ENCODE data around the gene IRF2BP1. TPM values are rescaled to one million over a fixed set of nuclear protein-coding genes. Genes with fewer than 3 reads are reported as not detected.
A peak's percentile ranks its signal among the peaks of the same experiment; 100 is the strongest.

IRF2BP1 gene
- total RNA-seq: 10 to 100 TPM; 14.9 to 15.6 TPM

DNA sequence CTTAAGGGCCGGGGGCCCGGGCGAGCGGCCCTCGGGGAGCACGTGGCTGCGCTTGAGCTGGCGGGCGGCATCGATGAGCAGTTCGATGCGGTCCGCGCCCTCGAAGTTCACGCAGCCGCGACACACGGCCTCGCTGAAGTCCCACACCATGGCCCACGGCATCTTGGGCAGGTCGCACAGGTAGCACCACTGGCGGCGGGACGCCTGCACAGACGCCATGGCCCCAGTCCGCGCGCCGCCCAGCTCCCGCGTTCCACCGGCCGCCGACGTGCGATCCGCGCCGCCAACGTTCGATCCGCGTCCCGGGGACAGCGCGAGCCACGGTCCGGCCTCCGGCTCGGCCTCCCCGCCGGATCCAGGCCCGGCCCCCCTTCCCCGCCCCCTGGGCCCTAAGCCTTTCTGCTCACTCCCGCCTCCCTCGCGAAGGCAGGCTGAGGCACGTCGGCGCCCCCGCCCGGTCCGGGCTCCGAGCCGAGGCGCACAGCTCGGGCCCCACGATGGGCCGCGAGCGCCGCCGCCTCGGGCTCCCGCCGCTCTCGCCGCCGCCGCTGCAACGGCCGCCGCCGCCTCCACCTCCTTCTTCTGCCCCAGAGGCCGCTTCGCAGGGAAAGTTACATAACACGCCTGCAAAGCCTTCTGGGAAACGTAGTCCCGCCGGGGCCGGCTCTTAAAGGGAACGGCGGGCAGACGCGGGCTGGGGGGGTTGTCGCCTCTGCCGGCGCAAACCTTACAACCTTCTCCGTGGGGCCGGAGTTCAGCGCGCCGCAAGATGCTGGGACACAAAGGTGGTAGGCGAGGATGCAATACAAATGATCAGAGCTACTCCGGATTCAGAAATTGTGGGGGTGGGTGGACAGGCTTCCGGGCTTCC, at the start of gene IRF2BP1:
IRF2BP1 (minus strand) TSS at position 586 of the 871 bp plus-strand sequence; CDS start at position 219, 367 bp downstream.
- peak within 1 kb of the TSS; percentile 86 to 95 for H3K27ac Mint-ChIP-seq
- H3K9me3 Mint-ChIP-seq: no peaks in the 10 kb centered on the region
- no peaks in the 10 kb centered on the region for H3K36me3 Mint-ChIP-seq
- DNase-seq (ENCODE audit: low spot score in 2 of 2) (peak; percentile 88 to 89), ATAC-seq (peak; percentile 62 to 78)

DNA sequence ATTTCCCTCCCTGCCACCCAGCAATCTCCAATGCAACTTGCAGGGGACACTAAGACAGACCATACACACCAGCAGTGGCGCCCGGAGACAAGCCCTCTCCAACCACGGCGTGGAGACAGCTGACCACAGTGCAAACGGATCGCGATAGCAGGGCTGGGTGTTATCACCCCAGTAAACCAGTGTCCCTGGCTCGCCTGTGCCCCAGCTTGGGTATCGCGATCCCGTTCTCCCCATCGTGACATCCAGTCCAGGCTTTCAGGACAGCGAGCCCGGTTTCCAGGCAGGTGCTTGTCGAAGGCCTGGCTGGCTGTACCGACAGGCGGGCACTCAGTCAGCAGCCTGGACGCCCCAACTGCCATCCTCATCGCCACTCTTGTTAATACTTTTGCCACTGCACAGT, 49.3 kb upstream of the IRF2BP1 start:
- no peak overlapping the region for H3K27ac Mint-ChIP-seq
- ATAC-seq (no peak), DNase-seq (ENCODE audit: low spot score in 2 of 2) (no peak)
- H3K36me3 Mint-ChIP-seq: peaks cover 0 to 6% of the 10 kb centered on the region in 2 donors
- H3K9me3 Mint-ChIP-seq: peaks cover 0 to 4% of the 10 kb centered on the region in 2 donors

- Mint-ChIP-seq H3K36me3 (peaks cover 0 to 6% of the 10 kb centered on the region in 2 donors), H3K9me3 (peaks cover 0 to 4% of the 10 kb centered on the region in 2 donors), H3K27ac (no peak overlapping the region)
- DNase-seq (ENCODE audit: low spot score in 2 of 2) (no peak), ATAC-seq (no peak)
Measured at GRCh38 chr19:45934551-45935230, 48.8 kb upstream of the IRF2BP1 start.

DNA sequence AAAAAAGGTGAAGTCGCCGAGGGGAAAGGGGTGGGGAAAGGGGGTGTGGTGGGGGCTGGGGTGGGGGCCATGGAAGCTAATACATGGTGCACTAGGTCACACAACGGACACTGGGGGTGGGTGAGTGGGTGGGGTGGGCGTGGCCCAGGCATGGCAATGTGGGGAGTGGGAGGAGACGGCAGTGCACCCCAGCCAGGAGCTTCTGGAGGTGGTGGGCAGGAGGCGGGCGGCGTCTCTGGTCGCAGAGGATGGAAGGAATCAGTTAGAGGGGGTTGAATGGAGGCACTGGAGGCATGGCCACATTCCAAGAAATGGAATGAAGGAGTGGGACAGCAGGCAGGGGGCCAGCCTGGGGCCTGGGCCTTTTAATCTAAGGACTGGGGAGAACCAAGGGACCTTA, 47.8 kb upstream of the IRF2BP1 start:
- no peak overlapping the region for H3K27ac Mint-ChIP-seq
- H3K36me3 Mint-ChIP-seq: peaks cover 0 to 2% of the 10 kb centered on the region in 2 donors
- ATAC-seq (no peak), DNase-seq (ENCODE audit: low spot score in 2 of 2) (no peak)
- H3K9me3 Mint-ChIP-seq: peaks cover 0 to 1% of the 10 kb centered on the region in 2 donors

DNA sequence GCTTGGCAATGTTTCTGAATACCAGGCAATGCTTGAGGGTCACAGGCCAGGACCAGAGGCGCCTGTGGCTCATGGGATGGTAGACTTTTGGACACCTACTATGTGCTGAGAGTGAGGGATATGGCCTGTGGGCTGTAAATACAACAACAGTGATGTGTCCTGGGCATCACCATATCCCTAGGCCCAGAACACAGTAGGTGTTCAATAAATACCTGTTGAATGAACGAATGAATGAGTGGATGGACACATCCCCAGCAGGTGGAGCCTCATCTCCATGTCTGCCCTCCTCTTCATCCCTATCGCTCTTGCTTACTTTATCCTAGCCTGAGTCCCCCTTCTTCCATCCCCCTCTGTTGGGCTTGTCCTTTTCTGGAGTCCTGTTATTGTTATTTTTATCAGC, 45.1 kb upstream of the IRF2BP1 start:
- H3K27ac Mint-ChIP-seq: no peak overlapping the region
- no peaks in the 10 kb centered on the region for H3K9me3 Mint-ChIP-seq
- peaks cover 5% of the 10 kb centered on the region in 2 donors for H3K36me3 Mint-ChIP-seq
- ATAC-seq (no peak), DNase-seq (ENCODE audit: low spot score in 2 of 2) (no peak)

DNA sequence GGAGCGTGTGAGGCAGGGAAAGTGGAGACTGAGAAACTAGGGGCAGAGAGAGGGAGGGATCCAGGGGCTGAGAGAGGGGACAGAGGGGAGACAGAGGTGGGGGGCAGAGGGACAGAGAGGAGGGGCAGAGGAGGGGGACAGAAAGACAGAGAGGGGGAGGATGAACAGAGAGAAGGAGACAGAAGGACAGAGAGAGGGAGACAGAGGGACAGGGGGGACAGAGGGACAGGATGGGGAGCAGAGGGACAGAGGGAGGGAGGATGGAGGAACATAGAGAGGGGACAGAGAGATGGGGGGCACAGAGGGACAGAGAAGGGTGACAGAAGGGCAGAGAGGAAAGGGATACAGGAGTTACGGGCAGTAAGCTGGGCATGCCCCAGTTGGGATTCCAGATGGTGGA, 43.3 kb upstream of the IRF2BP1 start:
- Mint-ChIP-seq H3K36me3 (peaks cover 5% of the 10 kb centered on the region in 2 donors), H3K27ac (no peak overlapping the region), H3K9me3 (no peaks in the 10 kb centered on the region)
- ATAC-seq (no peak), DNase-seq (ENCODE audit: low spot score in 2 of 2) (no peak)

- DNase-seq (ENCODE audit: low spot score in 2 of 2): peak; percentile 84 to 86
- H3K27ac Mint-ChIP-seq: peak overlapping the region in 1 of 2 donors; percentile 66
- peak; percentile 98 to 99 for ATAC-seq
- peaks cover 5% of the 10 kb centered on the region in 2 donors for H3K36me3 Mint-ChIP-seq
- no peaks in the 10 kb centered on the region for H3K9me3 Mint-ChIP-seq
Measured at GRCh38 chr19:45927565-45928261, 41.8 kb upstream of the IRF2BP1 start.

GRCh38 chr19:45924891-45925447, 39.0 kb upstream of the IRF2BP1 start:
- ATAC-seq: no peak
- Mint-ChIP-seq H3K36me3 (peaks cover 5% of the 10 kb centered on the region in 2 donors), H3K9me3 (no peaks in the 10 kb centered on the region), H3K27ac (no peak overlapping the region)
- no peak for DNase-seq (ENCODE audit: low spot score in 2 of 2)

DNA sequence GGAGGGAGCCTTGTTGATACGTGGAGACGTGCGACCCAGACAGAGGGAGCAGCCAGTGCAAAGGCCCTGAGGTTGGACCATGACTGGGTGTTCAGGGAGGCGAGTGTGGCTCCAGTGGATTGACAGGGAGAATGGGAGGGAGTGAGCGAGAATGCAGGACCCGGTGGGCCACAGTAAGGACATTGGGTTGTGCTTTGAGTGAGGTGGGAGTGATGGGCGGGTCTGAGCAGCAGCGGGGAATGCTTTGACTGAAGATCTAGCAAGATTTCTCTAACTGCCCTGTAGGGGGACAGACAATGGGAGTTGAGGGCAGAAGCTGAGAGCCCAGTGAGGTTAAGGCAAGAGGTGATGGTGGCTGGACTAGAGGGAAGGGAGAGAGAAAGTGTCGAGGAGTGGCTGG, 36.3 kb upstream of the IRF2BP1 start:
- no peaks in the 10 kb centered on the region for H3K36me3 Mint-ChIP-seq
- ATAC-seq: peak; percentile 48 to 52

GRCh38 chr19:45920458-45920857, 34.5 kb upstream of the IRF2BP1 start:
- no peaks in the 10 kb centered on the region for H3K9me3 Mint-ChIP-seq
- no peak for DNase-seq (ENCODE audit: low spot score in 2 of 2)
- peak; percentile 61 to 73 for ATAC-seq
- H3K27ac Mint-ChIP-seq: no peak overlapping the region
- no peaks in the 10 kb centered on the region for H3K36me3 Mint-ChIP-seq

More for the DNA sequence above, 36.3 kb upstream of the IRF2BP1 start:
- H3K9me3 Mint-ChIP-seq: no peaks in the 10 kb centered on the region
- no peak overlapping the region for H3K27ac Mint-ChIP-seq
- no peak for DNase-seq (ENCODE audit: low spot score in 2 of 2)

DNA sequence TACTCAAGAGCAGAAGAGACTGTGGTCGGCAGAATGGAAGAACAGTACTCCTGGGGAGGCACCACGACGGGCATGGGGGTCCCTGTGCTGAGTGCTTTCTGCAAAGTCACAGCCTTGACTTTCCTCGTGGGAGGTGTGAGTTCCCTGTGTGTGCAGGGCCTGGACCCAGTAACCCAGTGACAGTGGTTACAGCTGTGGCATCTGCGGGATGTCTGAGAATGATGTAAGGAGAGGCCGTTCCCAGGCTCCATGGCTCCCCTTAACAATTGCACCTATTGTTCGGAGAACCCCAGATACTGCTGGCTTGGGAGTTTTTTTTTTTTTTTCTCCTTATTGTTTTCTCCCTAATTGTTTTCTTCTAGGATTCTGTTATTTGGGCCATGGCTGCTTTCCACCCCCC, 33.7 kb upstream of the IRF2BP1 start:
- Mint-ChIP-seq H3K9me3 (no peaks in the 10 kb centered on the region), H3K36me3 (no peaks in the 10 kb centered on the region), H3K27ac (no peak overlapping the region)
- ATAC-seq (peak in 1 of 2 donors; percentile 23), DNase-seq (ENCODE audit: low spot score in 2 of 2) (no peak)

DNA sequence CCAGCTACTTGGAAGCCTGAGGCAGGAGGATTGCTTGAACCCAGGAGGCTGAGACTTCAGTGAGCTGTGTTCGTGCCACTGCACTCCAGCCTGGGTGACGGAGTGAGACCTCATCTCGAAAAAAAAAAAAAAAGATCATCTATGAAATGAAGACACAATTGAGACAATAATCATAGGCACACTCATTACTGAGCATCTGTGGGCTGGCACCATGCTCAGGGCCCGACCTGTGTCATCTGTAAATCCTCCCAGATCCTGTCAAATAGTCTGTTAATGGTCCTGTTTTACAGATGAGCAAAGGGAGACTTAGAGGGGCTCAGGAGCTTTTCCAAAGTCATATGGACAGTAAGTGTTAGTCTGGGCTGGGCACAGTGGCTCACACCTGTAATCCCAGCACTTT, 32.8 kb upstream of the IRF2BP1 start:
- Mint-ChIP-seq H3K36me3 (no peaks in the 10 kb centered on the region), H3K27ac (no peak overlapping the region), H3K9me3 (no peaks in the 10 kb centered on the region)
- ATAC-seq (no peak), DNase-seq (ENCODE audit: low spot score in 2 of 2) (no peak)

- Mint-ChIP-seq H3K36me3 (no peaks in the 10 kb centered on the region), H3K9me3 (no peaks in the 10 kb centered on the region), H3K27ac (no peak overlapping the region)
- ATAC-seq (peak in 1 of 2 donors; percentile 56), DNase-seq (ENCODE audit: low spot score in 2 of 2) (no peak)
Measured at GRCh38 chr19:45917421-45918091, 31.6 kb upstream of the IRF2BP1 start.

GRCh38 chr19:45913874-45914830, 28.2 kb upstream of the IRF2BP1 start, which contains the start of gene NANOS2:
TSS of gene NANOS2 (minus strand) at chr19:45914778. CDS start at chr19:45914693, 85 bp downstream.
- H3K27ac Mint-ChIP-seq: no peak within 1 kb of the TSS

GRCh38 chr19:45911291-45911690, 25.4 kb upstream of the IRF2BP1 start:
- no peak for ATAC-seq
- no peaks in the 10 kb centered on the region for H3K36me3 Mint-ChIP-seq

More at GRCh38 chr19:45913874-45914830, 28.2 kb upstream of the IRF2BP1 start, which contains the start of gene NANOS2:
- DNase-seq (ENCODE audit: low spot score in 2 of 2) (no peak), ATAC-seq (no peak)
- no peaks in the 10 kb centered on the region for H3K36me3 Mint-ChIP-seq
- no peaks in the 10 kb centered on the region for H3K9me3 Mint-ChIP-seq

More at GRCh38 chr19:45911291-45911690, 25.4 kb upstream of the IRF2BP1 start:
- Mint-ChIP-seq H3K27ac (no peak overlapping the region), H3K9me3 (no peaks in the 10 kb centered on the region)
- DNase-seq (ENCODE audit: low spot score in 2 of 2): no peak
